GM18526 (cell line): ENCODE data around the gene OAS1.

Experiments
- POLR2A ChIP-seq: IDR thresholded peaks from 3 replicates; pipeline ENCODE4 v1.6.1; 2011; ENCODE audit not compliant: insufficient read length; ENCODE audit errors: extremely low read depth

Gene OAS1

GRCh38 chr12:112906712-112907414, at the start of gene OAS1:
OAS1 (plus strand) TSS chr12:112906962; CDS start chr12:112907040, 78 bp downstream.
- TF ChIP-seq POLR2A: peak; percentile 74

DNA sequence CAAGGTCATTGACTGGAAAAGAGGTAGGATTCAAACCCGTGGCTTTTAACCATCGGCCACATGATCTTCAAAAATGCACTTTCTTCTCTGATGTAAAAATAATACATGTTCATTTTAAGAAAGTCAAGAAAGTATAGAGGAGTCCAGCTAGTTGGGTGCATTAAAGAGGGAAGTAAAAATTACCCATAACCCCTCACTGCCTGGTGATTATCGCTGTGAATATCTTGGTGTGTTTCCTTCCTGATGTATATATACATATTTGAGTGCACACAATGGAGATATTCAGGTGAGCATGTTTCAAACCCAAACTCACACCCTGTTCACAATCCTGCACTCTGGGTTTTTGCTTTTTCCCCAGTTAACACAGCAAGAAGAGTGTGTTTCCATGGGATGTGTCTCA, 47.5 kb upstream of the OAS1 start:
- TF ChIP-seq POLR2A: no peak

- TF ChIP-seq POLR2A: no peak
These were observed 46.6 kb upstream of the OAS1 start for GRCh38 chr12:112860181-112860580.

DNA sequence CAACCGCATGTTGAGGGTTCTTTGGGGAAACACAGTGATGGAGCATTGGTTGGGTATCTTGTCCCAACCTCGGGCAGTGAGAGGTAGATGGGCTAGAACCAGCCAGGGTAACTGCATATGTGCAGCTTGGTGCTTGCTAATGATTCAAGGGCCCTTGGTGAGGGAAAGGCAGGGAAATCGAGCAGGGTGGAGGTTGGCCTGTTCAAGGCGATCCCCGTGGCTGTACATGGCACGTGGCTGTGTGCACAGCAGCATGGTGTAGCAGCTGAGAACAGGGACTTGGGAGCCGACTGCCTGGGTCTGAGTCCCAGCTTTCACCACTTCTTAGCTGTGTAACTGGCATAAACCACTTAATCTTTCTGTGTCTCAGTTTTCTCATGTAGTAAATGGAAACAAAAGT, 45.5 kb upstream of the OAS1 start:
- TF ChIP-seq POLR2A: no peak

- TF ChIP-seq POLR2A: no peak
These were observed 44.0 kb upstream of the OAS1 start for GRCh38 chr12:112862636-112863290.

DNA sequence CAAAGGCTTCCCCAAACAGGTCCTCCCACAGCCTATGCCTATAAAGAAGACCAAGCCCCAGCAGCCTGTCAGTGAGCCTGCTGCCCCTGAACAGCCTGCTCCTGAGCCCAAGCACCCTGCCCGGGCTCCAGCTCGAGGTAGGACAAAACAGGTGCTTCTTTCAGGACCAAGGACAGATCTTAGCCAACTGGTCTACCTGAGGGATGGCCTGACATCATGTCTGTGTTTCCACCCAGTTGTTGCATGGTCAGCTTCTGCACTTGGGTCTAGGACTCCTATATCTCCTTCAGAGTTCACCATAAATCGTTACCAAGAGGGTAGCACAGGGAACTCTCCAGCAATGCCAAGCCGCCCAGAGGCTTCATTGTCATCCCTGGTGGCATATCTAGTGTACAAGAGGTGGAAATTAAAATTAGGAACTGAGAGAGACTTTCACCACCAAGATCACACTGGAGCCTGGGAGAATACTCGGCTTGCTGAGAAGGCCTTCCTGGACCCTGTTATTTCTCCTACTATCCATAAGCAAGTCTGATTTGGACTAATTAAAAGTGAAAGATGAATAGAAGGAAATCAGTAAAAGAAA, 38.2 kb upstream of the OAS1 start:
- no peak for TF ChIP-seq POLR2A

- TF ChIP-seq POLR2A: no peak
These were observed 37.7 kb upstream of the OAS1 start for GRCh38 chr12:112869091-112869490.

- TF ChIP-seq POLR2A: no peak
These were observed 37.0 kb upstream of the OAS1 start for GRCh38 chr12:112869778-112870177.

GRCh38 chr12:112870267-112870980, 36.3 kb upstream of the OAS1 start:
- TF ChIP-seq POLR2A: no peak

DNA sequence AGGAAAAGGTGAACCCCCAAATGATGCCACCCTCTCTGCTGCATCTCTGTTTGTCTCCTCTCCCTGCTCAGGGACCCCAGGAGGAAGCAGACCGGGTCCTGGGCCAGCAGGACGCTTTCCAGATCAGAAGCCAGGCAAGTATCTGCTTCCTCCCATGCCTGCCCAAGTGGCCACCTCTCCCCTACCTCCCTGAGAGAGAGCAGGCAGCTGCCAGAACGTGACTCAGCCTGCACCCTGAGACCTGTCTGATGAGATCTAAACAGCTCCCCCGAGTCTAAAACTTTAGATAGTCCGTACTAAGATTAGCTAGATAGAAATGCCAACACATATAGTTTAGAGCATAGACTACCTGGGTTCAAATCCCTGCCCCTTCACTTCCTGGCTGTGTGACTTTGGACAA, 31.2 kb upstream of the OAS1 start:
- TF ChIP-seq POLR2A: no peak

DNA sequence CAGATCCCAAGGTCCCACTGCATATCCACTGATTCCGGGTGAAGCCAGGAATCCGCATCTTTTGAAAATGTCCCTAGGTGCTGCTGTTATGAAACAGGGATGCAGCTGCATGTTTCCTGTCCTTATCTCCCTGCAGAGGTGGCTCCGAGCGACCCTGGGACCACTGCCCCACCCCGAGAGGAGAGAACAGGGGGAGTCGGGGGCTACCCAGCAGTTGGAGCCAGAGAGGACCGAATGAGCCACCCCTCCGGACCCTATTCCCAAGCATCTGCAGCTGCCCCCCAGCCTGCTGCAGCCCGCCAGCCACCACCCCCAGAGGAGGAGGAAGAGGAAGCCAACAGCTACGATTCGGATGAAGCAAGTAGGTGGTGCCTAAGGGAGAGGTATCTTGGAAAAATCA, 30.3 kb upstream of the OAS1 start:
- no peak for TF ChIP-seq POLR2A

- no peak for TF ChIP-seq POLR2A
These were observed 29.8 kb upstream of the OAS1 start for GRCh38 chr12:112877006-112877405.

DNA sequence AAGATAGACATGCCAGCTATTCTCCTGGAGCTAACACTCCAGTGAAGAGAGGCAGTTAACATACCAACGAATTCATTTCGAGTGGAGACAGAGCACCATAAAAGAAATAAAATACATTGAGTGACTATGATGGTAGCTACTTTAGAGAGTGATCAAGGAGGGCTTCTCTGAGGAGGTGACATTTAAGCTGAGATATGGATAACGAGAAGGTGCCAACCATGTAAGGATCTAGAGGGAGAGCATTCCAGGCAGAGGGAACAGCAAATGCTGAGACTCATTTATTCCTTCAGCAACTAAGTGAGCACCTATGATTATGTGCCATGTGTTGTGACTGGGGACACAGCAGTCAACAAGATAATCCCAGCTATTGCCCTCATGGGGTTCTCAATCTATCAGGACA, 28.3 kb upstream of the OAS1 start:
- no peak for TF ChIP-seq POLR2A

DNA sequence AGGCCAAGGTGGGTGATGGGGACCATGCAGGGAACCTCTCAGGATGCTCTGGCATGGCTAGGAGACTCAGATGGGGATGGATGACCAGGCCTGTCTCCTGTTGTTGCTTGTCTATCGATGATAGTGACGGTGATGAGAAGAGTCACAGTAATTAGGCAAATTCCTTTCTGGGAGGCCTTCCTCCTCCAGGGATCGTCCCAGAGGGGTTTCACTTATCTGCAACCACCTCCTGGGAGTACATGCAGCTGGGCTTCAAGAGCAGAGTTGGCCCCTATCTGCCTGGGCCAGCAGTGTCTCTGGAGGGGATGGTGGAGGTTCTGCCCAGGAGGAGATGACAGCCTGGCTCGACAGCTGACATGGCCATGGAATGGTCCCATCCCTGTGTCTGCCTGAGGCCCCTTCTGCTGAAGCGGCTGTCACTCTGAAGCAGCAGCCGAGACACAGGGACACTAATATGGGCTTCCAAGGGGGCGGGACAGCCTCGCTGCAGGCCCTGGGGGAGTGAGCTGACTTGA, 27.5 kb upstream of the OAS1 start:
- TF ChIP-seq POLR2A: no peak

- TF ChIP-seq POLR2A: no peak
These were observed 25.2 kb upstream of the OAS1 start for GRCh38 chr12:112881602-112882001.

GRCh38 chr12:112885236-112885635, 21.5 kb upstream of the OAS1 start:
- TF ChIP-seq POLR2A: no peak

- TF ChIP-seq POLR2A: no peak
These were observed 19.2 kb upstream of the OAS1 start for GRCh38 chr12:112887550-112887949.
